Measurements from ENCODE around the gene TIMM44.
"Not testable (repeated sequence)": the region's sequence is repeated elsewhere in the genome, so short reads cannot be mapped to it uniquely, and the experiment has no call there.

The TIMM44 gene

DNA sequence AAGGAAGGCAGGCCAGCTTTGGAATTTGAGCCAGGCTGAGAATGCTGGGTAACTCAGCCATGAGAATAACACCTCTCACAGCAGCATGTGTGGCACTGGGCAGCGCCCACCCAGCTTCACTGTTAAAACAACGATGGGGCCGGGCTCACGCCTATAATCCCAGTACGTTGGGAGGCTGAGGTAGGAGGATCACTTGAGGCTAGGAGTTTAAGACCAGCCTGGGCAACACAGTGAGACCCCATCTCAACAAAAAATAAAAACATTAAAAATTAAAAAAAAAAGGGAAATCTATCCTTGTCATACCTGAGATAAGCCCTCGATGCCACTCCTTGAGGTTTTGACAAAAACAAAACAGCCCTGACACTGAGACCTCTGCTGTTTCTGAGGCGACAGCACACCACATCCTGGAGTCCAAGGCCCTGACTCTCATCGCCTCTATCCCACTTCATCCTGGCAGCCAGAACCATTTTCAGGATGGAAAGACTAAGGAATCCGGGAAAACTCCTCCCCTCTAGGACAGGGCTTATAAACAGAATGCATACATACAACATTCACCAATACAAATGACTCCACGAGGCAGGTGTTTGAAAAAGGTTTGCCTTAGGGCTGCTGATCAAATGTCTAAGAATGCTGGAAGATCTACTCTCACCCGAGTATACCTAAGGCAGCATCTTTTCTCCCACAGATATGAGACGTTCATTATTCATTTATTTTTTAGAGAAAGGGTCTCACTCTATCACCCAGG is 22.6 kb upstream of the TIMM44 start:
- ChIA-PET POLR2A (no interaction called here), CTCF (interaction anchor here (1.9 kb wide), 1 partner anchor 22 kb away, joined by 7 read pairs; the partner anchor contains the start of gene TIMM44)

GRCh38 chr19:7965259-7965841 is 21.9 kb upstream of the TIMM44 start:
- POLR2A ChIA-PET, result interaction anchor here (0.5 kb wide), 1 partner anchor 11 kb away, joined by 7 read pairs; no protein-coding TSS in a partner anchor
- CTCF ChIA-PET, result interaction anchor here (1.9 kb wide), 1 partner anchor 21 kb away, joined by 7 read pairs; the partner anchor contains the start of gene TIMM44
- no peak for DNase-seq (ENCODE audit: extremely low spot score)
- TF ChIP-seq, protein P1, sequence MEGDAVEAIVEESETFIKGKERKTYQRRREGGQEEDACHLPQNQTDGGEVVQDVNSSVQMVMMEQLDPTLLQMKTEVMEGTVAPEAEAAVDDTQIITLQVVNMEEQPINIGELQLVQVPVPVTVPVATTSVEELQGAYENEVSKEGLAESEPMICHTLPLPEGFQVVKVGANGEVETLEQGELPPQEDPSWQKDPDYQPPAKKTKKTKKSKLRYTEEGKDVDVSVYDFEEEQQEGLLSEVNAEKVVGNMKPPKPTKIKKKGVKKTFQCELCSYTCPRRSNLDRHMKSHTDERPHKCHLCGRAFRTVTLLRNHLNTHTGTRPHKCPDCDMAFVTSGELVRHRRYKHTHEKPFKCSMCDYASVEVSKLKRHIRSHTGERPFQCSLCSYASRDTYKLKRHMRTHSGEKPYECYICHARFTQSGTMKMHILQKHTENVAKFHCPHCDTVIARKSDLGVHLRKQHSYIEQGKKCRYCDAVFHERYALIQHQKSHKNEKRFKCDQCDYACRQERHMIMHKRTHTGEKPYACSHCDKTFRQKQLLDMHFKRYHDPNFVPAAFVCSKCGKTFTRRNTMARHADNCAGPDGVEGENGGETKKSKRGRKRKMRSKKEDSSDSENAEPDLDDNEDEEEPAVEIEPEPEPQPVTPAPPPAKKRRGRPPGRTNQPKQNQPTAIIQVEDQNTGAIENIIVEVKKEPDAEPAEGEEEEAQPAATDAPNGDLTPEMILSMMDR (IDR thresholded peaks at IDR 0.05; ENCODE audit: control extremely low read depth, extremely low read depth, low read depth, missing control alignments), result no peak

More for the DNA sequence above, 22.6 kb upstream of the TIMM44 start:
- DNase-seq (ENCODE audit: extremely low spot score), result no peak
- TF ChIP-seq, protein P1 (IDR thresholded peaks at IDR 0.05; ENCODE audit: control extremely low read depth, extremely low read depth, low read depth, missing control alignments), result no peak

DNA sequence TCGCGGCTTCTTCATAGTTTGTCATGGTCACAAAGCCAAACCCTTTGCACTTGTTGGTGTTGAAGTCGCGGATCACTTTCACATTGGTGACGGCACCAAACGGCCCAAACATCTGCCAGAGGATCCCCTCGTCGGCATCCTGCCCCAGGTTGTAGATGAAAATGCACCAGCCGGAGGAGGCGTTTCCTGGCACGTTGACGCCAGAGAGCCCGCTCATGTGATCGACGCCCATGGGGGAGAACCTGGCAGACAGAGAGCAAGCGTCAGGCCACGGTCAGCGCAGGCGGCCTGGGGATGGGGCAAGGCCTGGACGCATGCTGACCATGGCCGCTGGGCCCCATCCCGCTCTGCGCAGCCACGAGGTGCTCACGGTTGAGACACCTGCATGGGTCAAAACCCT is 20.1 kb upstream of the TIMM44 start:
- POLR2A ChIA-PET, result no interaction called here
- TF ChIP-seq, protein P1 (IDR thresholded peaks at IDR 0.05; ENCODE audit: control extremely low read depth, extremely low read depth, low read depth, missing control alignments), result no peak
- no peak for DNase-seq (ENCODE audit: extremely low spot score)
- CTCF ChIA-PET, result interaction anchor here (1.4 kb wide), 1 partner anchor 20 kb away, joined by 5 read pairs; the partner anchor contains the start of gene TIMM44

DNA sequence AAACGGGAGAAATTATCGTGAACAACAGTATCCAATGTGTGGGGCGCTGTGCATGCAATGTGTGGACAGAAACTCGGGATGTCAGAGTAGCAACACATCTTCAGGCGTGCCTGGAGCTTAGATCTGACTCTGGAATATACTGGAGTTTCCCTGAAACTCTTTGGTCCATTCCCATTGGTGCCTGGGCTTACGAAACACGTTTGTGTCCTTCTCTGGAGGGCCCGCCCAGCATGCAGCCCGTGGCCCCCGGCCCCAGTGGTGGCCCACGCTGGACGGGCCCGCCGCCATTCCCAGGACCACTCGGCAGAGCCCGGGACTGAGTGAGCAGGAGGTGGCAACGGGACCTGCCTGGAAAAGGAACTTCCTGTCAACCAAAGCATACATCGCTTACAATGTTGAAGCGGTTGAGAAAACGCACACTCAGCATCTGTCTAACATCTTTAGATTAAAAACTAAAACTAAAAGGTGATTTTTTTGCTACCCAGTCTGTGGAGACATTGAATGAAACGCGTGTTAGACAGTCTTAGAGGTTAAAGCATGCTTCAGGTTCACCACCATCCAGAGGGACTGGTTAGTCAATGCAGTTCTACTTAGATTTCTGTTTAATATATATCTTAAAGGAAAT is 19.3 kb upstream of the TIMM44 start:
- no peak for DNase-seq (ENCODE audit: extremely low spot score)
- CTCF ChIA-PET, result no interaction called here
- TF ChIP-seq, protein P1 (IDR thresholded peaks at IDR 0.05; ENCODE audit: control extremely low read depth, extremely low read depth, low read depth, missing control alignments), result no peak
- POLR2A ChIA-PET, result no interaction called here

- ChIA-PET POLR2A (no interaction called here), CTCF (no interaction called here)
Measured at GRCh38 chr19:7961920-7962626, 18.6 kb upstream of the TIMM44 start.

GRCh38 chr19:7961082-7961481 is 17.6 kb upstream of the TIMM44 start:
- CTCF ChIA-PET, result interaction anchor here (0.9 to 2.2 kb wide), 3 partner anchors 10 to 17 kb away, joined by 4 to 15 read pairs (median 5); partner anchors contain the start of gene TIMM44
- POLR2A ChIA-PET; DNase-seq (ENCODE audit: extremely low spot score): not testable (repeated sequence)

More at GRCh38 chr19:7961920-7962626, 18.6 kb upstream of the TIMM44 start:
- DNase-seq (ENCODE audit: extremely low spot score), result no peak
- TF ChIP-seq, protein P1 (IDR thresholded peaks at IDR 0.05; ENCODE audit: control extremely low read depth, extremely low read depth, low read depth, missing control alignments), result no peak
